ENCODE data around the gene FOXK2.

DNA sequence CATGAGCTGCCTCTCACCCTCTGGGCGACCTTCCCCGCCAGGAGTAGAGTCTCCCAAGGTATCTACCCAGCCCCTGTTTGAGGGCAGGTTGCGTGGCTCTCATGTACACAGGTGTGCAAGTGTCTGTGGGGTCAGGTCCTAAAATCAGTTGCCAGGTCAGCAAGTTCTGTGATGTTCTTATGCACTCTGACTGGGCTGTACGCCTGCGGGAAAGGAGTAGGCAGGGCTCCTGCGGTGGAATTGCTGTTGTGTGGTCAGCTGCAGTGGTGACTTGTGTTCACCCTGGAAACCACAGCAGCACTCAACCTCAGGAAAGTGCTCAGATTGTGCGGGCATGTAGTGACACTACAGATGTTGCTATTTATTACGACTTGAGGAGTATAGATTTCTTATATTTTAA lies 41.6 kb upstream of the FOXK2 start:
- TF ChIP-seq, protein P1, sequence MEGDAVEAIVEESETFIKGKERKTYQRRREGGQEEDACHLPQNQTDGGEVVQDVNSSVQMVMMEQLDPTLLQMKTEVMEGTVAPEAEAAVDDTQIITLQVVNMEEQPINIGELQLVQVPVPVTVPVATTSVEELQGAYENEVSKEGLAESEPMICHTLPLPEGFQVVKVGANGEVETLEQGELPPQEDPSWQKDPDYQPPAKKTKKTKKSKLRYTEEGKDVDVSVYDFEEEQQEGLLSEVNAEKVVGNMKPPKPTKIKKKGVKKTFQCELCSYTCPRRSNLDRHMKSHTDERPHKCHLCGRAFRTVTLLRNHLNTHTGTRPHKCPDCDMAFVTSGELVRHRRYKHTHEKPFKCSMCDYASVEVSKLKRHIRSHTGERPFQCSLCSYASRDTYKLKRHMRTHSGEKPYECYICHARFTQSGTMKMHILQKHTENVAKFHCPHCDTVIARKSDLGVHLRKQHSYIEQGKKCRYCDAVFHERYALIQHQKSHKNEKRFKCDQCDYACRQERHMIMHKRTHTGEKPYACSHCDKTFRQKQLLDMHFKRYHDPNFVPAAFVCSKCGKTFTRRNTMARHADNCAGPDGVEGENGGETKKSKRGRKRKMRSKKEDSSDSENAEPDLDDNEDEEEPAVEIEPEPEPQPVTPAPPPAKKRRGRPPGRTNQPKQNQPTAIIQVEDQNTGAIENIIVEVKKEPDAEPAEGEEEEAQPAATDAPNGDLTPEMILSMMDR (IDR thresholded peaks at IDR 0.05 in 4 of 5, conservative IDR thresholded peaks at IDR 0.05 in 1 of 5): no peak
- TF ChIP-seq POLR2A (IDR thresholded peaks at IDR 0.05): no peak

All from gastrocnemius medialis (tissue), 4 donors.